Lower leg skin (tissue), 3 donors: Measurements from ENCODE around the gene LRRC74B.

Source experiments
- CTCF ChIP-seq, 3 donors: fragments of 450-650 bp; IDR thresholded peaks; one replicate each; pipeline ENCODE4 v1.5.1; 2016; ENCODE audit warnings: antibody characterized with exemption in 3 of 3, mild to moderate bottlenecking in 3 of 3, moderate library complexity in 2 of 3
- POLR2A ChIP-seq, 2 donors: fragments of 450-650 bp; IDR thresholded peaks; one replicate each; pipeline ENCODE4 v1.6.1; 2016 to 2017; ENCODE audit warnings: antibody characterized with exemption in 2 of 2, mild to moderate bottlenecking in 1 of 2, moderate library complexity in 1 of 2

GRCh38 chr22:21075516-21076138 lies 29.9 kb downstream of the LRRC74B start:
- TF ChIP-seq CTCF (IDR thresholded peaks at IDR 0.05) (no peak), POLR2A (IDR thresholded peaks at IDR 0.05) (no peak)
